ENCODE measurements around the gene LILRA6.

Gene LILRA6

GRCh38 chr19:54255105-54255775 lies 12.7 kb upstream of the LILRA6 start:
- TF ChIP-seq CTCF (IDR thresholded peaks at IDR 0.05; ENCODE audit: control insufficient read depth, insufficient read depth, low read depth, low read length, missing control alignments), result no peak
- DNase-seq (ENCODE audit: low read depth), result no peak
- no peak overlapping the region for H3K4me3 ChIP-seq (ENCODE audit: control insufficient read depth, low read depth, low read length)

- no peak for TF ChIP-seq CTCF (IDR thresholded peaks at IDR 0.05; ENCODE audit: control insufficient read depth, insufficient read depth, low read depth, low read length, missing control alignments)
- DNase-seq (ENCODE audit: low read depth), result no peak
- no peak overlapping the region for H3K4me3 ChIP-seq (ENCODE audit: control insufficient read depth, low read depth, low read length)
Measured at GRCh38 chr19:54254195-54254906, 11.8 kb upstream of the LILRA6 start.

GRCh38 chr19:54253331-54254194 lies 11.0 kb upstream of the LILRA6 start:
- TF ChIP-seq CTCF (IDR thresholded peaks at IDR 0.05; ENCODE audit: control insufficient read depth, insufficient read depth, low read depth, low read length, missing control alignments), result no peak
- no peak overlapping the region for H3K4me3 ChIP-seq (ENCODE audit: control insufficient read depth, low read depth, low read length)
- DNase-seq (ENCODE audit: low read depth), result no peak

- DNase-seq (ENCODE audit: low read depth), result no peak
- no peak for TF ChIP-seq CTCF (IDR thresholded peaks at IDR 0.05; ENCODE audit: control insufficient read depth, insufficient read depth, low read depth, low read length, missing control alignments)
Measured at GRCh38 chr19:54252845-54253244, 10.3 kb upstream of the LILRA6 start.

GRCh38 chr19:54252243-54252642 lies 9.7 kb upstream of the LILRA6 start:
- DNase-seq (ENCODE audit: low read depth), result no peak
- no peak for TF ChIP-seq CTCF (IDR thresholded peaks at IDR 0.05; ENCODE audit: control insufficient read depth, insufficient read depth, low read depth, low read length, missing control alignments)
- no peak overlapping the region for H3K4me3 ChIP-seq (ENCODE audit: control insufficient read depth, low read depth, low read length)

More at GRCh38 chr19:54252845-54253244, 10.3 kb upstream of the LILRA6 start:
- H3K4me3 ChIP-seq (ENCODE audit: control insufficient read depth, low read depth, low read length), result no peak overlapping the region

GRCh38 chr19:54248016-54248601 lies 5.5 kb upstream of the LILRA6 start:
- H3K4me3 ChIP-seq (ENCODE audit: control insufficient read depth, low read depth, low read length), result no peak overlapping the region
- no peak for TF ChIP-seq CTCF (IDR thresholded peaks at IDR 0.05; ENCODE audit: control insufficient read depth, insufficient read depth, low read depth, low read length, missing control alignments)
- DNase-seq (ENCODE audit: low read depth), result no peak

Measured in AG09309 (cell line).